Fibroblast of skin of abdomen (primary cell): ENCODE results near the gene CA6.
A peak's percentile ranks its signal among the peaks of the same experiment; 100 is the strongest.
"Not testable (repeated sequence)": the region's sequence is repeated elsewhere in the genome, so short reads cannot be mapped to it uniquely, and the experiment has no call there.

Experiments used
- DNase-seq: peaks from one replicate; pipeline ENCODE4 v3.0.0-alpha.2; 2013

The CA6 gene

GRCh38 chr1:9006956-9007615, 61.4 kb downstream of the CA6 start:
- no peak for DNase-seq

DNA sequence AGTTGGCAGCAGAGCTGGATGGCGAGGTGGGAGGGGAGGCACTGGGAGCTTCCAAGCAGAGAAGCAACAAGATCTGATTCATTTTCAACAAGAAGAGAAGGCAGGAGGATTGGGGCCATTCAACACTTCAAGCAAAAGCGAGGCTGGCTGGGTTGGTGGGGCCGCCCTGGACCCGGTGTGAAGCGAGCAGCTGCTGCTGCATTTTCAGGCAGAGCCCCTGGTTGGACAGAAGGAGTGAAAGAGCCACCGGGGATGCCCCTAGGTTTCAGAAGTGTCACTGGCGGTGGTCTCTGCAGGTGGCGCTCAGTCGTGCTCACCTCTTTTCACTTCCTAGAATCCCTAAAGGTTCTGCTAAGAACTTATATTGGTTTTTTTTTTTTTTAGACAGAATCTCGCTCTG, 62.6 kb downstream of the CA6 start:
- no peak for DNase-seq

- DNase-seq = peak; percentile 14
These were observed 64.0 kb downstream of the CA6 start for GRCh38 chr1:9009438-9010370.

DNA sequence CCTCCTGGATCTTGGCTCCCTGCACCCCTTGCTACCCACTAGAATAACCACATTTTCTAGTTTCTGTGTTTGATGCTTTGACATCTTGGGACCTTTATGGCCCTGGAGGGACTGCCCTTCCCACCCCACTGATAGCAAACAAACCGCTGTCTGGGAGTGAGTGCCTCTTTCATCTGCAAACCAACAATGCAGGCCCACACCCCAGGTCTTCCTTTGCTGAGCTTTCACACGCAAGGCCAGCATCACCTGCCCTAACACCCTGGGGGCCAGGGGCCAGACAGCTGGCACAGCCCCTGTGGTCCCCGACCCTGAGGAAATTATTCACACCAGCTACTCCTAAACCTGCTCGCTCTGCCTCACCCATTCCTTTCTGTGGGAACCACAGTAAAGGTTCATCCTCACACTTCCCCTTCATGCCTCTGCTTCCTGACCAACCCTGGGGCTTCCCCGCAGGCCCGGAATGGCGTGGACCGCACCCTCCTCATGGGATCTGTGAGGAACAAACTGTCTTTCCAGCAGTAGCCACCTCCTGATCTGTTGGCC, 65.2 kb downstream of the CA6 start:
- no peak for DNase-seq

GRCh38 chr1:9013819-9014218, 68.2 kb downstream of the CA6 start:
- no peak for DNase-seq

DNA sequence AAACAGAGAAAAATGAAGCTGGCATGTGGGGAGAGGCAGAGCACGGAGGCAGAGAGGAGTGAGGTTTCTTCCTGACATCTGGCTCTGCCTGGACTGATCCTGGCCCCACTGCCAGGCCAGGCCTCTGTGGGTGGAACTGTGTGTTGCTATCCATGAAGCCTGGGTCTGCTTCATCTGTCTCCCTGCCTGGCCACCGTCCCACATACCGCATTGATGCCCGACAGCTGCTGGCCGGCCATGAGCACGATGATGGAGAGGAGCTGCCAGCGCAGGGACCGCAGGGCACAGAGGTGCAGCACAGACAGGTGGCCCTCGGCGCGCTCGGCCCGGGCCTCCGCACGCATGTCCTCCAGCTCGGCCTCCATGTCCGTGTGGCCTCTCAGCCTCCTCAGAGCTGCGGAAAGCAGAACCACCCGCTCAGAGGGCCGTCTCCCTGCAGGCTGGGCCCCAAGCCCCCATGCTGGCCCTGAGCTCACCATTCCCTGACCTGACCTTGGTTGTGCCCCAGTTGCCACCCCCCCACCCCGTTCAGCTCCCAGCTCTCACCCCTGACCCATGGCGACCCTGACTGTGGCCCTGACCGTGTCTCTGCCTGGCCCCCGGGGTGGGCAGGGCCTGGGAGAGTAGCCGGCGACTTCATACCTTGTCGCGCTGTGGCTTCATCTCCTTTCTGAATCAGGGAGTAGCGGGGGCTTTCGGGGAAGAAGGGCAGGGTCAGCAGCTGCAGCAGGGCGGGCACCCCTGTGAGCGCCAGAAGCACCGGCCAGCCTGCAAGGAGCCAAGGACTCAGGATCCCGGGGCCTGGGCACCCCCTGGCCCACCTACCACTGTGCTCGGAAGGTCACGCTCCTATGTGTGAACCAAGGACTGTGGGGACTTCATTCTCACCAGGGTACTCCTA, 69.1 kb downstream of the CA6 start:
- no peak for DNase-seq

DNA sequence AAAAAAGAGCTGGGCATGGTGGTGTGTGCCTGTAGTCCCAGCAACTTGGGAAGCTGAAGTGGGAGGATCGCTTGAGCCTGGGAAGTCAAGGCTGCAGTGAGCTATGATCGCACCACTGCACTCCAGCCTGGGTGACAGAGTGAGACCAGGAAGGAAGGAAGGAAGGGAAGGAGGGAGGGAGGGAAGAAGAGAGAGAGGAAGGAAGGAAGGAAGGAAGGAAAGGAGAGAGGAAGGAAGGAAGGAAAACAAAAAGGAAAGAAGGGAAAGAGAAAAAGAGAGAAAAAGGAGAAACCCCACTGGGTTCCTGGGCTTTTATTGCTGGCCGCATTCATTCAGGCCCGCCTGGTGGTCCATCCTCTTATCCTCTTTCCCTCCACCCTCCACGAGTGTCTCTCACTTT, 70.8 kb downstream of the CA6 start:
- DNase-seq = no peak

- no peak for DNase-seq
These were observed 72.7 kb downstream of the CA6 start for GRCh38 chr1:9018333-9018732.

DNA sequence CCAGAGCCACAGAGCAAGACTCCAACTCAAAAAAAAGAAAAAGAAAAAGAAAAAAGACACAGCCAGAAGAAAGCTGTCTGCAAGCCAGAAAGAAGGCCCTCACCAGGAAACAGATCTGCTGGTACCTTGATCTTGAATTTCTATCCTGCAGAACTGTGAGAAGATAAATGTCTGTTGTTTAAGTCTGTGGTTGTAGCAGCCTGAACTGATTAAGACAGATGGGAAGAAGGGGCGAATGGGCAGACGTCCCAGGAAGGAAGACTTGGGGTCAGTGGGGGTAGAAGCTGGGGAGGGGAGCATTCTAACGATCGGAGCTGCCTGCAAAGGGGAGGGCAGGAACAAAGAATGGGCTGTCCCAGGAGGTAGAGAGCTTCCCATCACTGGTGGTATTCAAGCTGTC, 74.2 kb downstream of the CA6 start:
- peak; percentile 64 for DNase-seq

GRCh38 chr1:9020305-9020704, 74.6 kb downstream of the CA6 start:
- no peak for DNase-seq

DNA sequence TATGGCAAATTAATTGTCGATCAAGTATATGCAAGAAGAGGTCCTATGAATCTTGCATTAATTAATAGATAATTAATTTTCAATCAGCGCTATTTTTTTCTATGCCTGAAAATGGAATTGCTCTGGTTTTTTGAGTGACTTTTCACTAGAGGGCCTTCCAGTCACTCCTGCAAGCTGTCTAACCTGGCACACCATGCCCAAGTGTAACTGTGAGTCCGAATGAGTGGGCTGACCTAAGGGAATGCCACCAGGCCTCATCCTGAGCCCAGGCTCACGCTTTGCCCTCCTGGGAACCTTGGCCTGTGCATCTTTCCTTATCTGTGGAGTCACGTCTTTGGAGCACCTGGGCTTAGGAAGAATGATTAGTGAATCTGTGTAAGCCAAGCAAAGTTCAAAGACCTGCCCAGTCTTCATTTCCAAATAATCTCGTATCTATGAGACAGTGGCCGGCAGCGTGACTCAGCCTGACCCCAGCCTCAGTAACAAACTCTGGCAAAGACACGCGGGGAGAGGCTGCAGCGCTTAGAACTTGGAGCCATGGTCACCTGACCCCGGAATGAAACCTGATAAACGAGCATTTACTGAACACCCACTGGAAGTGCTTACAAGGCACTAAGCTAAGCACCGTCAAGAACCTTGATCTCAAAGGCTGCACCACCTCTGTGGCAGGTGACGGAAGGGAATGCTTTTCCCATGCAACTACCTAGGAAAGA, 76.5 kb downstream of the CA6 start:
- DNase-seq = not testable (repeated sequence)

GRCh38 chr1:9022773-9023172, 77.1 kb downstream of the CA6 start:
- DNase-seq = no peak
